Keratinocyte (primary cell): ENCODE results near the gene FOXK1. TPM values are rescaled to one million over a fixed set of nuclear protein-coding genes. Genes with fewer than 3 reads are reported as not detected.

Source experiments
- DNase-seq: peaks from one replicate; pipeline ENCODE4 v3.0.0-alpha.2; 2011; ENCODE audit warnings: low read depth, missing footprints, low spot score
- FAIRE-seq: peaks from 2 replicates; lab custom pipeline; 2011; peaks lifted over from hg19 to GRCh38; lab: Jason Lieb, UNC
- H2AFZ ChIP-seq: 2 replicates; pipeline ENCODE4 v1.6.0; 2012; ENCODE audit warnings: low read length, control low read depth, inconsistent platforms; ENCODE audit not compliant: control insufficient read depth
- H3K27ac ChIP-seq: 2 replicates; pipeline ENCODE4 v1.5.1; 2011; ENCODE audit warnings: low read length; ENCODE audit not compliant: control insufficient read depth, insufficient read depth
- H3K27me3 ChIP-seq: 3 replicates; pipeline ENCODE4 v1.6.0; 2011; ENCODE audit warnings: low read length; ENCODE audit not compliant: control insufficient read depth, insufficient read depth; ENCODE audit errors: extremely low read depth
- H3K36me3 ChIP-seq, 2 experiments: 2 replicates in 1 of 2; 3 replicates in 1 of 2; pipeline ENCODE4 v1.5.1; 2011; ENCODE audit warnings: low read length in 2 of 2, mild to moderate bottlenecking in 1 of 2; ENCODE audit not compliant: control insufficient read depth in 2 of 2, insufficient read depth in 2 of 2; ENCODE audit errors: extremely low read depth in 1 of 2
- H3K4me1 ChIP-seq: 3 replicates; pipeline ENCODE4 v1.5.1; 2011; ENCODE audit warnings: low read length; ENCODE audit not compliant: control insufficient read depth, insufficient read depth; ENCODE audit errors: extremely low read depth
- H3K4me2 ChIP-seq: 3 replicates; pipeline ENCODE4 v1.6.0; 2011; ENCODE audit warnings: low read depth, low read length; ENCODE audit not compliant: control insufficient read depth, insufficient read depth; ENCODE audit errors: extremely low read depth
- H3K4me3 ChIP-seq, 3 experiments: fragments of 200-600 bp in 1 of 3; sonication (generic) in 1 of 3; 2 replicates in 2 of 3; 3 replicates in 1 of 3; pipeline ENCODE4 v1.5.1; 2011 to 2016; ENCODE audit warnings: low read length in 3 of 3, mild to moderate bottlenecking in 3 of 3, control low read depth in 2 of 3, inconsistent platforms in 1 of 3, low read depth in 1 of 3, mixed read lengths in 1 of 3, mixed run types in 1 of 3, moderate library complexity in 1 of 3; ENCODE audit not compliant: control insufficient read depth in 2 of 3, insufficient read depth in 2 of 3; ENCODE audit errors: extremely low read depth in 1 of 3
- H3K79me2 ChIP-seq: 2 replicates; pipeline ENCODE4 v1.6.0; 2012; ENCODE audit warnings: low read length; ENCODE audit not compliant: control insufficient read depth, insufficient read depth
- H3K9ac ChIP-seq: 3 replicates; pipeline ENCODE4 v1.6.0; 2011; ENCODE audit warnings: low read length; ENCODE audit not compliant: control insufficient read depth, insufficient read depth; ENCODE audit errors: extremely low read depth
- H3K9me1 ChIP-seq: 3 replicates; pipeline ENCODE4 v1.6.0; 2011; ENCODE audit warnings: low read length; ENCODE audit not compliant: control insufficient read depth, insufficient read depth; ENCODE audit errors: extremely low read depth
- H3K9me3 ChIP-seq: 2 replicates; pipeline ENCODE4 v1.5.1; 2012; ENCODE audit warnings: low read depth, low read length; ENCODE audit not compliant: control insufficient read depth
- H4K20me1 ChIP-seq: 3 replicates; pipeline ENCODE4 v1.6.0; 2011; ENCODE audit warnings: low read length; ENCODE audit not compliant: control insufficient read depth, insufficient read depth; ENCODE audit errors: extremely low read depth
- CTCF ChIP-seq, 3 experiments: IDR thresholded peaks in 1 of 3; conservative IDR thresholded peaks in 1 of 3; optimal IDR thresholded peaks in 1 of 3; 2 replicates in 2 of 3; 3 replicates in 1 of 3; pipeline versions ENCODE3 to v1.5.1; 2011; ENCODE audit warnings: low read length in 3 of 3, mild to moderate bottlenecking in 3 of 3, moderate library complexity in 2 of 3, control low read depth in 1 of 3, inconsistent platforms in 1 of 3; ENCODE audit not compliant: insufficient read depth in 2 of 3; ENCODE audit errors: extremely low read depth in 1 of 3
- EZH2 ChIP-seq: IDR thresholded peaks from one replicate; pipeline ENCODE4 v1.6.1; 2012; ENCODE audit warnings: inconsistent platforms, mild to moderate bottlenecking, low read length, moderate library complexity
- dilution Hi-C: fragments of 300-500 bp; cut with MboI; formaldehyde crosslinking; loops from one replicate; pipeline ENCODE4 v1.7.0; 2020; ENCODE audit warnings: low sequenced_read_pairs; ENCODE audit not compliant: extremely low pct_ligation_motif_present
- polyA plus RNA-seq, 5 experiments: library from polyadenylated mRNA; depleted of rRNA in 3 of 5; stranded (reverse) in 3 of 5; stranded (forward) in 1 of 5; unstranded in 1 of 5; fragments of >200 nt; gene quantifications; 1 replicate in 1 of 5; 2 replicates in 3 of 5; 3 replicates in 1 of 5; pipeline versions ENCODE4 v1.2.1 to v1.2.3, GENCODE V29; 2011 to 2012; ENCODE audit warnings: missing spikeins in 2 of 5, low read depth in 1 of 5, low replicate concordance in 1 of 5

FOXK1 gene
- polyA plus RNA-seq, 1 donor (not counting 4 experiments of a cell fraction or from before 2014, with no cell fraction given), result 4.4 TPM

GRCh38 chr7:4694305-4694704 is 12.2 kb downstream of the FOXK1 start:
- Histone ChIP-seq H3K27me3 (no peaks in the 10 kb centered on the region), H3K4me1 (peaks cover 25% of the 10 kb centered on the region), H4K20me1 (peaks cover 12% of the 10 kb centered on the region), H3K9me3 (no peaks in the 10 kb centered on the region), H3K9ac (no peak overlapping the region), H3K4me3 (no peak overlapping the region), H3K27ac (no peak overlapping the region), H3K36me3 (peaks cover 2 to 4% of the 10 kb centered on the region in 2 experiments), H3K9me1 (peaks cover 5% of the 10 kb centered on the region), H3K79me2 (peaks cover 93% of the 10 kb centered on the region), H2AFZ (no peak overlapping the region), H3K4me2 (peak overlapping the region; percentile 31)
- no peak for DNase-seq
- FAIRE-seq, result no peak
- TF ChIP-seq EZH2 (no peak), CTCF (optimal IDR thresholded peaks at IDR 0.05 in 1 of 3, IDR thresholded peaks at IDR 0.05 in 1 of 3, conservative IDR thresholded peaks at IDR 0.05 in 1 of 3; ENCODE audit: extremely low read depth in 1 of 3, insufficient read depth in 2 of 3, low read length in 3 of 3) (no peak)
- dilution Hi-C loops, result no loop called here

- peaks cover 5% of the 10 kb centered on the region for H3K9me1 ChIP-seq
These were observed 16.7 kb downstream of the FOXK1 start for GRCh38 chr7:4698707-4699275.

More at GRCh38 chr7:4698707-4699275, 16.7 kb downstream of the FOXK1 start:
- H3K9me3 ChIP-seq, result no peaks in the 10 kb centered on the region
- no peak for DNase-seq
- H3K4me2 ChIP-seq, result no peak overlapping the region
- no peak overlapping the region for H2AFZ ChIP-seq
- no peak overlapping the region for H3K9ac ChIP-seq
- H3K36me3 ChIP-seq, result peaks cover 2 to 4% of the 10 kb centered on the region in 2 experiments
- no peak for FAIRE-seq
- peaks cover 15% of the 10 kb centered on the region for H4K20me1 ChIP-seq
- peaks cover 92% of the 10 kb centered on the region for H3K79me2 ChIP-seq
- no peak for TF ChIP-seq CTCF (optimal IDR thresholded peaks at IDR 0.05 in 1 of 3, IDR thresholded peaks at IDR 0.05 in 1 of 3, conservative IDR thresholded peaks at IDR 0.05 in 1 of 3; ENCODE audit: extremely low read depth in 1 of 3, insufficient read depth in 2 of 3, low read length in 3 of 3)
- no peak for TF ChIP-seq EZH2
- H3K4me1 ChIP-seq, result peaks cover 8% of the 10 kb centered on the region
- H3K27me3 ChIP-seq, result no peaks in the 10 kb centered on the region
- dilution Hi-C loops, result no loop called here
- no peak overlapping the region for H3K4me3 ChIP-seq
- no peak overlapping the region for H3K27ac ChIP-seq
